ENCODE results near the gene CCDC106. TPM values are rescaled to one million over a fixed set of nuclear protein-coding genes. Genes with fewer than 3 reads are reported as not detected.

The CCDC106 gene
- total and polyA plus RNA-seq, 2 of the 4 experiments (the other 2 are of a cell fraction): 2.3 to 13.6 TPM

GRCh38 chr19:55689411-55690108 lies 41.5 kb downstream of the CCDC106 start:
- Histone ChIP-seq H3K9me3 (ENCODE audit: control insufficient read depth, insufficient read depth, low read length) (no peaks in the 10 kb centered on the region), H3K79me1 (ENCODE audit: low read depth in 1 of 2, low read length in 2 of 2) (peaks cover 9 to 29% of the 10 kb centered on the region in 2 experiments; a peak in 2 of 4 replicates), H2AK9ac (replicated peaks; ENCODE audit: low read depth, low read length, poor library complexity) (no peak overlapping the region), H3K9ac (ENCODE audit: low read depth, low read length) (no peak overlapping the region), H3K4me2 (ENCODE audit: low read depth, low read length) (no peak overlapping the region), H3K14ac (replicated peaks; ENCODE audit: low read depth, low read length) (no peak overlapping the region), H2BK5ac (ENCODE audit: low read depth, low read length, poor library complexity, severe bottlenecking) (no peak overlapping the region), H2AFZ (replicated peaks; ENCODE audit: low read length, poor library complexity) (no peak overlapping the region), H2BK120ac (ENCODE audit: low read depth, low read length) (no peak overlapping the region), H4K20me1 (ENCODE audit: insufficient read depth, low read length) (peaks cover 38% of the 10 kb centered on the region), H3K18ac (ENCODE audit: low read depth, low read length) (no peak overlapping the region), H3K27ac (ENCODE audit: insufficient read depth, low read length) (no peak overlapping the region), H3K4ac (ENCODE audit: low read depth, low read length) (no peak overlapping the region), H3K27me3 (ENCODE audit: control insufficient read depth, insufficient read depth, low read length) (no peaks in the 10 kb centered on the region), H3K4me3 (ENCODE audit: insufficient read depth, low read depth, low read length) (no peak overlapping the region), H4K8ac (ENCODE audit: low read depth in 2 of 2, low read length in 2 of 2) (no peak overlapping the region), H3K36me3 (ENCODE audit: control insufficient read depth, insufficient read depth, low read length) (peaks cover 71% of the 10 kb centered on the region), H2AK5ac (ENCODE audit: low read depth, low read length) (no peak overlapping the region), H2BK15ac (ENCODE audit: low read depth, low read length) (no peak overlapping the region), H4K91ac (ENCODE audit: insufficient read depth, low read depth, low read length) (no peak overlapping the region), H3K4me1 (ENCODE audit: control insufficient read depth, insufficient read depth, low read length) (no peaks in the 10 kb centered on the region), H3K23ac (ENCODE audit: low read depth, low read length) (no peak overlapping the region), H3K9me1 (ENCODE audit: insufficient read depth, low read length) (peaks cover 4% of the 10 kb centered on the region; the same call in 1 of the 2 replicates), H2BK20ac (ENCODE audit: low read depth, low read length) (no peak overlapping the region), H4K5ac (ENCODE audit: low read depth, low read length) (no peak overlapping the region), H3K56ac (ENCODE audit: extremely low read depth, insufficient read depth, low read length) (no peak overlapping the region)
- ATAC-seq (ENCODE audit: low read depth): no peak
- intact Hi-C loops (cut with micrococcal nuclease): no loop called here
- DNase-seq: no peak
- 100% methylated on average over 11 of the region's 35 CpGs; no CpG with 5 or more reads in 1 of the 2 experiments for WGBS, 2 experiments (ENCODE audit: extremely low coverage in 2 of 2, insufficient read length in 1 of 2)
- ChIA-PET POLR2A (ENCODE audit: unreplicated experiment) (no interaction called here), CTCF (no interaction called here)
- in situ Hi-C loops (cut with MboI; ENCODE audit: low sequenced_read_pairs): loop anchor here (25.0 kb wide), 1 partner anchor 448 kb away; the partner anchor contains the start of gene ZNF444
- dilution Hi-C loops (cut with HindIII; ENCODE audit: low sequenced_read_pairs, unreplicated experiment): no loop called here
- no TSS peak for BruUV-seq (replicated peaks)
- TF ChIP-seq RAD21 (IDR thresholded peaks at IDR 0.05; ENCODE audit: low read length): no peak
- TF ChIP-seq RCOR1 (IDR thresholded peaks at IDR 0.05; ENCODE audit: insufficient replicate concordance, low read length): no peak
- no peak for TF ChIP-seq USF2 (IDR thresholded peaks at IDR 0.05; ENCODE audit: low read depth, low read length)
- TF ChIP-seq RFX5 (IDR thresholded peaks at IDR 0.05; ENCODE audit: low read depth, low read length): no peak

Data from IMR-90 (cell line).